A549 (cell line): Measurements from ENCODE around the gene KIAA1671. TPM values are rescaled to one million over a fixed set of nuclear protein-coding genes. Genes with fewer than 3 reads are reported as not detected.

Experiments
- ATAC-seq, 2 experiments: fragments of 200-7000 bp in 1 of 2; fragments of >200 bp in 1 of 2; cut with Nextera tagmentation in 1 of 2; cut with Tn5 transposase in 1 of 2; 3 replicates each; pipeline versions ENCODE4 v1.8.0 to v1.9.1; 2018 to 2020; ENCODE audit warnings: mild to moderate bottlenecking in 1 of 2, moderate library complexity in 1 of 2
- CTCF ChIA-PET: fragments of 300-600 bp; sonication (Branson Sonifier 250); formaldehyde crosslinking; extraction: SDS; loops from one replicate; lab custom pipeline; 2021; ENCODE audit warnings: antibody characterized with exemption, inconsistent platforms; lab: Yijun Ruan, JAX
- POLR2A ChIA-PET: fragments of 350-600 bp; formaldehyde crosslinking; extraction: SDS; loops from one replicate; lab custom pipeline; 2021; ENCODE audit warnings: antibody characterized with exemption, inconsistent platforms; lab: Yijun Ruan, JAX
- DNase-seq, 2 experiments: peaks; one replicate each; pipeline versions ENCODE4 v3.0.0 to v3.0.0-alpha.2; 2011 to 2016; ENCODE audit warnings: low read depth in 1 of 2, low spot score in 1 of 2
- FAIRE-seq: peaks from 2 replicates; lab custom pipeline; 2011; peaks lifted over from hg19 to GRCh38; lab: Jason Lieb, UNC
- H3K27ac ChIP-seq, 2 experiments: fragments of >200 bp; sonication (Bioruptor Twin); formaldehyde crosslinking; 3 replicates each; pipeline ENCODE4 v1.5.1; 2016 to 2017
- H3K4me1 ChIP-seq: fragments of >200 bp; sonication (Bioruptor Twin); formaldehyde crosslinking; 3 replicates; pipeline ENCODE4 v1.6.1; 2016
- H3K4me2 ChIP-seq: fragments of >200 bp; sonication (Bioruptor Twin); formaldehyde crosslinking; 3 replicates; pipeline ENCODE4 v1.6.1; 2016
- H3K4me3 ChIP-seq: fragments of >200 bp; sonication (Bioruptor Twin); formaldehyde crosslinking; 3 replicates; pipeline ENCODE4 v1.5.1; 2016
- H3K9me3 ChIP-seq: fragments of >200 bp; sonication (Bioruptor Twin); formaldehyde crosslinking; 3 replicates; pipeline ENCODE4 v1.6.1; 2016
- BHLHE40 ChIP-seq: IDR thresholded peaks from 2 replicates; pipeline ENCODE4 v1.6.1; 2012; ENCODE audit warnings: low read depth, low read length, inconsistent platforms
- CBX8 ChIP-seq: fragments of 200-600 bp; sonication (generic); IDR thresholded peaks from 2 replicates; pipeline ENCODE4 v1.6.1; 2016
- CEBPB ChIP-seq, 2 experiments: fragments of >200 bp in 1 of 2; sonication (Bioruptor Twin) in 1 of 2; formaldehyde crosslinking in 1 of 2; IDR thresholded peaks; 2 replicates each; pipeline ENCODE4 v1.6.1; 2012 to 2016
- CHD2 ChIP-seq: fragments of 150-350 bp; IDR thresholded peaks from 2 replicates; pipeline ENCODE4 v1.6.1; 2014; ENCODE audit warnings: low read length; ENCODE audit not compliant: partially characterized antibody
- EHF ChIP-seq: fragments of 250-450 bp; sonication (Bioruptor Pico); IDR thresholded peaks from 2 replicates; pipeline ENCODE4 v1.5.0; 2020; ENCODE audit warnings: mild to moderate bottlenecking
- EHMT2 ChIP-seq: fragments of 200-600 bp; sonication (generic); IDR thresholded peaks from 2 replicates; pipeline ENCODE4 v1.6.1; 2016; ENCODE audit warnings: antibody characterized with exemption, low read depth, mild to moderate bottlenecking, moderate library complexity
- ELK1 ChIP-seq: fragments of 150-350 bp; IDR thresholded peaks from 2 replicates; pipeline ENCODE4 v1.6.1; 2014; ENCODE audit warnings: low read depth, mild to moderate bottlenecking, low read length
- FOSL2 ChIP-seq, 2 experiments: fragments of 450-650 bp in 1 of 2; fragments of >200 bp in 1 of 2; sonication (Bioruptor Twin) in 1 of 2; formaldehyde crosslinking; IDR thresholded peaks; 2 replicates each; pipeline versions ENCODE4 v1.5.0 to v1.6.1; 2016 to 2020; ENCODE audit warnings: mild to moderate bottlenecking in 1 of 2, moderate library complexity in 1 of 2
- FOXS1 ChIP-seq: fragments of 250-450 bp; sonication (Bioruptor Pico); IDR thresholded peaks from 2 replicates; pipeline ENCODE4 v1.5.0; 2020; ENCODE audit warnings: mild to moderate bottlenecking, moderate library complexity
- HDAC2 ChIP-seq: fragments of 200-600 bp; sonication (generic); IDR thresholded peaks from 2 replicates; pipeline ENCODE4 v1.6.1; 2016
- HEYL ChIP-seq: fragments of 250-450 bp; sonication (Bioruptor Pico); IDR thresholded peaks from 2 replicates; pipeline ENCODE4 v1.8.0; 2021; ENCODE audit warnings: mild to moderate bottlenecking, moderate library complexity
- HMGXB4 ChIP-seq: fragments of 250-450 bp; sonication (Bioruptor Pico); IDR thresholded peaks from 2 replicates; pipeline ENCODE4 v1.5.0; 2021; ENCODE audit warnings: mild to moderate bottlenecking, moderate library complexity, borderline replicate concordance
- KDM5A ChIP-seq: fragments of 200-600 bp; sonication (generic); IDR thresholded peaks from 2 replicates; pipeline ENCODE4 v1.6.1; 2016; ENCODE audit warnings: antibody characterized with exemption, mild to moderate bottlenecking
- MAFK ChIP-seq: fragments of 450-650 bp; IDR thresholded peaks from 2 replicates; pipeline ENCODE4 v1.6.1; 2014; ENCODE audit not compliant: partially characterized antibody
- MAZ ChIP-seq: fragments of 150-350 bp; IDR thresholded peaks from 2 replicates; pipeline ENCODE4 v1.6.1; 2014; ENCODE audit warnings: antibody characterized with exemption, low read depth, low read length, borderline replicate concordance
- MYC ChIP-seq: IDR thresholded peaks from 2 replicates; pipeline ENCODE4 v1.6.1; 2012; ENCODE audit warnings: mild to moderate bottlenecking, inconsistent platforms, low read length, improper control_type of control experiment, borderline replicate concordance
- NFE2L2 ChIP-seq: fragments of 150-350 bp; conservative IDR thresholded peaks from 2 replicates; pipeline ENCODE4 v1.6.1; 2014; ENCODE audit warnings: low read length
- NPAS2 ChIP-seq: fragments of 250-450 bp; sonication (Bioruptor Pico); IDR thresholded peaks from 2 replicates; pipeline ENCODE4 v1.8.0; 2022; ENCODE audit warnings: mild to moderate bottlenecking, moderate library complexity, borderline replicate concordance
- PHF8 ChIP-seq: fragments of 200-600 bp; sonication (generic); IDR thresholded peaks from 2 replicates; pipeline ENCODE4 v1.6.1; 2016; ENCODE audit warnings: low read depth, mild to moderate bottlenecking, antibody characterized with exemption, moderate library complexity, borderline replicate concordance
- POLR2AphosphoS2 ChIP-seq: conservative IDR thresholded peaks from 2 replicates; pipeline ENCODE4 v1.6.1; 2012; ENCODE audit warnings: low read length, improper control_type of control experiment, inconsistent platforms
- RFX5 ChIP-seq: fragments of 450-650 bp; IDR thresholded peaks from 2 replicates; pipeline ENCODE4 v1.7.1; 2014; ENCODE audit warnings: antibody characterized with exemption, mild to moderate bottlenecking, moderate library complexity
- SMC3 ChIP-seq: fragments of >200 bp; sonication (Bioruptor Twin); formaldehyde crosslinking; IDR thresholded peaks from 3 replicates; pipeline ENCODE4 v1.6.1; 2018; ENCODE audit warnings: inconsistent platforms
- SREBF2 ChIP-seq: fragments of 450-650 bp; IDR thresholded peaks from 2 replicates; pipeline ENCODE4 v1.6.1; 2014; ENCODE audit warnings: mild to moderate bottlenecking, moderate library complexity
- TFCP2L1 ChIP-seq: fragments of 250-450 bp; sonication (Bioruptor Pico); IDR thresholded peaks from 2 replicates; pipeline ENCODE4 v1.5.0; 2021; ENCODE audit warnings: mild to moderate bottlenecking
- USF2 ChIP-seq: fragments of 450-650 bp; IDR thresholded peaks from 2 replicates; pipeline ENCODE4 v1.6.1; 2014; ENCODE audit warnings: antibody characterized with exemption
- ZC3H11A ChIP-seq: fragments of 450-650 bp; IDR thresholded peaks from 2 replicates; pipeline ENCODE4 v1.6.1; 2014; ENCODE audit warnings: antibody characterized with exemption, mild to moderate bottlenecking
- WGBS: methylation state at CpG from one replicate; pipeline ENCODE4 v1.1.6; 2017; ENCODE audit errors: missing lambda C conversion rate; 5-methylcytosine and 5-hydroxymethylcytosine counted together
- polyA plus RNA-seq, 4 experiments: library from polyadenylated mRNA; depleted of rRNA in 3 of 4; stranded (reverse); fragments of >200 nt; fragmentation: RNase III in 1 of 4; extraction: RNeasy Plus Mini Kit Qiagen cat#74134 plus additional on column Dnase treatment in 1 of 4; gene quantifications; 2 replicates in 3 of 4; 3 replicates in 1 of 4; pipeline ENCODE4 v1.2.3, GENCODE V29; 2011 to 2017
- TF ChIP-seq, protein P1 (sequence below): fragments of >200 bp; sonication (Bioruptor Twin); formaldehyde crosslinking; IDR thresholded peaks from 3 replicates; pipeline ENCODE4 v1.6.1; 2016
- TF ChIP-seq, protein P2 (sequence below): fragments of >200 bp; sonication (Bioruptor Twin); formaldehyde crosslinking; IDR thresholded peaks from 2 replicates; pipeline ENCODE4 v1.6.1; 2016

The KIAA1671 gene
- polyA plus RNA-seq, 2 of the 4 experiments (the other 2 are of a cell fraction), result 5.3 to 7.9 TPM

GRCh38 chr22:25183949-25184619, 231.6 kb downstream of the KIAA1671 start:
- WGBS, result 82% methylated on average over 12 of the region's 12 CpGs
- TF ChIP-seq ZC3H11A (no peak), PHF8 (no peak), EHMT2 (no peak), MAZ (no peak), SMC3 (no peak), EHF (no peak), HDAC2 (no peak)
- TF ChIP-seq, protein P1, sequence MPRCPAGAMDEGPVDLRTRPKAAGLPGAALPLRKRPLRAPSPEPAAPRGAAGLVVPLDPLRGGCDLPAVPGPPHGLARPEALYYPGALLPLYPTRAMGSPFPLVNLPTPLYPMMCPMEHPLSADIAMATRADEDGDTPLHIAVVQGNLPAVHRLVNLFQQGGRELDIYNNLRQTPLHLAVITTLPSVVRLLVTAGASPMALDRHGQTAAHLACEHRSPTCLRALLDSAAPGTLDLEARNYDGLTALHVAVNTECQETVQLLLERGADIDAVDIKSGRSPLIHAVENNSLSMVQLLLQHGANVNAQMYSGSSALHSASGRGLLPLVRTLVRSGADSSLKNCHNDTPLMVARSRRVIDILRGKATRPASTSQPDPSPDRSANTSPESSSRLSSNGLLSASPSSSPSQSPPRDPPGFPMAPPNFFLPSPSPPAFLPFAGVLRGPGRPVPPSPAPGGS, result no peak
- H3K4me1 ChIP-seq, result no peaks in the 10 kb centered on the region
- FAIRE-seq (no peak), DNase-seq (no peak), ATAC-seq (no peak)
- no peaks in the 10 kb centered on the region; the same call in 2 of the 3 replicates for H3K9me3 ChIP-seq
- no peak overlapping the region for H3K4me3 ChIP-seq
- H3K4me2 ChIP-seq, result no peak overlapping the region
- ChIA-PET POLR2A (no interaction called here), CTCF (interaction anchor here (1.0 to 1.2 kb wide), 2 partner anchors 10 to 50 kb away, joined by 3 read pairs; no protein-coding TSS in a partner anchor)
- no peak overlapping the region for H3K27ac ChIP-seq

DNA sequence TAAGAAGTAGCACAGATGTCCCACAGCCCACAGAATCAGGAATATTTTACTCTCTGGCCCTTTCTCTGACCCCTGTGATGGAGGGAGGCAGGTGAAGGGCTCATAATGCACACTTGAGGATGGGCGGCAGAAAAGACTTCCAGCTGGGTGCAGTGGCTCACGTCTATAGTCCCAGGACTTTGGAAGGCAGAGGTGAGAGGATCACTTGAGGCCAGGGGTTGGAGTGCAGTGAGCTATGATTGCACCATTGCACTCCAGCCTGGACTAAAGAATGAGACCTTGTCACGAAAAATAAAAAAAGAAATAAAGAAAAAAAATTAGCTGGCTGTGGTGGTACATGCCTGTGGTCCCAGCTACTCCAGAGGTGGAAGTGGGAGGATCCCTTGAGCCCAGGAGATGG, 233.6 kb downstream of the KIAA1671 start:
- Histone ChIP-seq H3K27ac (no peak overlapping the region), H3K4me1 (no peaks in the 10 kb centered on the region), H3K4me3 (no peak overlapping the region), H3K4me2 (no peak overlapping the region), H3K9me3 (no peaks in the 10 kb centered on the region)
- no peak for DNase-seq
- 80% methylated on average over 3 of the region's 3 CpGs for WGBS
- ATAC-seq, result no peak
- ChIA-PET CTCF (interaction anchor here (1.3 to 1.4 kb wide), 2 partner anchors 16 to 55 kb away, joined by 3 read pairs; no protein-coding TSS in a partner anchor), POLR2A (no interaction called here)
- TF ChIP-seq CHD2, result no peak
- TF ChIP-seq HEYL (CRISPR knock-in tag), result no peak
- TF ChIP-seq, protein P2, sequence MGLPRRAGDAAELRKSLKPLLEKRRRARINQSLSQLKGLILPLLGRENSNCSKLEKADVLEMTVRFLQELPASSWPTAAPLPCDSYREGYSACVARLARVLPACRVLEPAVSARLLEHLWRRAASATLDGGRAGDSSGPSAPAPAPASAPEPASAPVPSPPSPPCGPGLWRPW, result no peak
- no peak for TF ChIP-seq CBX8
- TF ChIP-seq MYC, result no peak
- no peak for TF ChIP-seq CEBPB (IDR thresholded peaks at IDR 0.05)
- no peak for TF ChIP-seq SMC3
- TF ChIP-seq FOSL2 (IDR thresholded peaks at IDR 0.05), result no peak
- no peak for TF ChIP-seq FOSL2 (CRISPR knock-in tag; IDR thresholded peaks at IDR 0.05)
- no peak for TF ChIP-seq SREBF2
- TF ChIP-seq MAFK, result no peak
- no peak for TF ChIP-seq NPAS2 (CRISPR knock-in tag)
- no peak for TF ChIP-seq POLR2AphosphoS2
- TF ChIP-seq FOXS1, result no peak
- TF ChIP-seq ELK1, result no peak
- no peak for FAIRE-seq

GRCh38 chr22:25187469-25187868, 235.0 kb downstream of the KIAA1671 start:
- FAIRE-seq, result no peak
- POLR2A ChIA-PET, result no interaction called here
- no peak overlapping the region for H3K4me3 ChIP-seq
- no peak for ATAC-seq
- no peak overlapping the region for H3K27ac ChIP-seq
- H3K9me3 ChIP-seq, result no peaks in the 10 kb centered on the region
- CTCF ChIA-PET, result interaction anchor here (1.0 to 1.6 kb wide), 2 partner anchors 8 to 15 kb away, joined by 3 to 7 read pairs; no protein-coding TSS in a partner anchor
- H3K4me2 ChIP-seq, result no peak overlapping the region
- TF ChIP-seq MAFK (peak; percentile 4), BHLHE40 (no peak), KDM5A (no peak), USF2 (no peak), NFE2L2 (peak; percentile 74), RFX5 (no peak), EHMT2 (no peak), HMGXB4 (no peak), EHF (no peak), TFCP2L1 (CRISPR knock-in tag) (no peak)
- TF ChIP-seq, protein P2, result no peak
- no peaks in the 10 kb centered on the region for H3K4me1 ChIP-seq
- no peak for DNase-seq
- WGBS, result 93% methylated on average over 6 of the region's 6 CpGs
